Renal pelvis (tissue), 12 donors: ENCODE results near the gene PPIC. TPM values are rescaled to one million over a fixed set of nuclear protein-coding genes. Genes with fewer than 3 reads are reported as not detected.
A peak's percentile ranks its signal among the peaks of the same experiment; 100 is the strongest.

ENCODE experiments used
- DNase-seq: peaks from one replicate; pipeline ENCODE4 v3.0.0-alpha.2; 2013
- long read RNA-seq, 16 experiments: transcript quantifications; one replicate each; lab custom pipeline, GENCODE V29; 2026
- polyA plus RNA-seq, 3 donors: library from polyadenylated mRNA; unstranded; fragments of 120-200 nt; gene quantifications; one replicate each; pipeline ENCODE4 v1.2.1, GENCODE V29; 2013; ENCODE audit not compliant: insufficient read length in 3 of 3

Gene PPIC
- 10 to 100 TPM; 30.6 to 37.4 (median 36.0) TPM for polyA plus RNA-seq
- long read RNA-seq, donor 1, transcript PPIC-201 (5 exons, 1,380 nt) = major isoform, 22 of 23 reads
- long read RNA-seq, donor 1, partial matches to known transcripts = 0 of 23 reads
- long read RNA-seq, donor 1, other reads (novel, unspliced or antisense) = 0 of 23 reads
- long read RNA-seq, donor 2, transcript PPIC-201 (5 exons, 1,380 nt) = major isoform, 26 of 34 reads
- long read RNA-seq, donor 2, partial matches to known transcripts = 7 of 34 reads
- long read RNA-seq, donor 2, other reads (novel, unspliced or antisense) = 0 of 34 reads
- long read RNA-seq, donor 3, transcript PPIC-201 (5 exons, 1,380 nt) = major isoform, 28 of 44 reads
- long read RNA-seq, donor 3, partial matches to known transcripts = 14 of 44 reads
- long read RNA-seq, donor 3, other reads (novel, unspliced or antisense) = 0 of 44 reads
- long read RNA-seq, donor 4, transcript PPIC-201 (5 exons, 1,380 nt) = major isoform, 31 of 46 reads
- long read RNA-seq, donor 4, partial matches to known transcripts = 13 of 46 reads
- long read RNA-seq, donor 4, other reads (novel, unspliced or antisense) = 0 of 46 reads
- long read RNA-seq, donor 5, transcript PPIC-201 (5 exons, 1,380 nt) = major isoform, 13 of 13 reads
- long read RNA-seq, donor 5, partial matches to known transcripts = 0 of 13 reads
- long read RNA-seq, donor 5, other reads (novel, unspliced or antisense) = 0 of 13 reads
- long read RNA-seq, donor 6, transcript PPIC-201 (5 exons, 1,380 nt) = major isoform, 22 of 24 reads
- long read RNA-seq, donor 6, partial matches to known transcripts = 0 of 24 reads
- long read RNA-seq, donor 6, other reads (novel, unspliced or antisense) = 0 of 24 reads
- long read RNA-seq, donor 7, transcript PPIC-201 (5 exons, 1,380 nt) = major isoform, 31 of 57 reads
- long read RNA-seq, donor 7, partial matches to known transcripts = 22 of 57 reads
- long read RNA-seq, donor 7, other reads (novel, unspliced or antisense) = 0 of 57 reads
- long read RNA-seq, donor 8, transcript PPIC-201 (5 exons, 1,380 nt) = major isoform, 17 of 17 reads
- long read RNA-seq, donor 8, partial matches to known transcripts = 0 of 17 reads
- long read RNA-seq, donor 8, other reads (novel, unspliced or antisense) = 0 of 17 reads
- long read RNA-seq, donor 9, transcript PPIC-201 (5 exons, 1,380 nt) = major isoform, 24 of 25 reads
- long read RNA-seq, donor 9, partial matches to known transcripts = 0 of 25 reads
- long read RNA-seq, donor 9, other reads (novel, unspliced or antisense) = 0 of 25 reads
- long read RNA-seq, donor 10, transcript PPIC-201 (5 exons, 1,380 nt) = major isoform, 22 of 24 reads
- long read RNA-seq, donor 10, partial matches to known transcripts = 0 of 24 reads
- long read RNA-seq, donor 10, other reads (novel, unspliced or antisense) = 0 of 24 reads
- long read RNA-seq, donor 11, transcript PPIC-201 (5 exons, 1,380 nt) = major isoform, 13 of 25 reads
- long read RNA-seq, donor 11, partial matches to known transcripts = 11 of 25 reads
- long read RNA-seq, donor 11, other reads (novel, unspliced or antisense) = 0 of 25 reads
- long read RNA-seq, donor 12, transcript PPIC-201 (5 exons, 1,380 nt) = major isoform, 21 of 42 reads
- long read RNA-seq, donor 12, partial matches to known transcripts = 19 of 42 reads
- long read RNA-seq, donor 12, other reads (novel, unspliced or antisense) = 0 of 42 reads
- long read RNA-seq, donor 13, transcript PPIC-201 (5 exons, 1,380 nt) = major isoform, 9 of 10 reads
- long read RNA-seq, donor 13, partial matches to known transcripts = 0 of 10 reads
- long read RNA-seq, donor 13, other reads (novel, unspliced or antisense) = 0 of 10 reads
- long read RNA-seq, donor 14, transcript PPIC-202 (2 exons, 1,143 nt) = minor isoform, 9 of 64 reads
- long read RNA-seq, donor 14, transcript PPIC-201 (5 exons, 1,380 nt) = major isoform, 29 of 64 reads
- long read RNA-seq, donor 14, partial matches to known transcripts = 26 of 64 reads
- long read RNA-seq, donor 14, other reads (novel, unspliced or antisense) = 0 of 64 reads
- long read RNA-seq, donor 15, transcript PPIC-201 (5 exons, 1,380 nt) = major isoform, 23 of 40 reads
- long read RNA-seq, donor 15, partial matches to known transcripts = 13 of 40 reads
- long read RNA-seq, donor 15, other reads (novel, unspliced or antisense) = 0 of 40 reads
- long read RNA-seq, donor 16, transcript PPIC-201 (5 exons, 1,380 nt) = major isoform, 26 of 28 reads
- long read RNA-seq, donor 16, partial matches to known transcripts = 0 of 28 reads
- long read RNA-seq, donor 16, other reads (novel, unspliced or antisense) = 0 of 28 reads

- peak; percentile 74 for DNase-seq
These were observed at the start of gene PPIC for GRCh38 chr5:123036391-123037103. Gene PPIC, minus strand, starts transcription at chr5:123036725. Its CDS starts 100 bp downstream, at chr5:123036625.

- no peak for DNase-seq
These were observed 49.2 kb upstream of the PPIC start for GRCh38 chr5:123085638-123086286.

GRCh38 chr5:123084730-123085605, 48.4 kb upstream of the PPIC start:
- no peak for DNase-seq

- DNase-seq = no peak
These were observed 46.8 kb upstream of the PPIC start for GRCh38 chr5:123083298-123083697.

GRCh38 chr5:123080215-123080614, 43.7 kb upstream of the PPIC start:
- DNase-seq = no peak

- DNase-seq = no peak
These were observed 39.1 kb upstream of the PPIC start for GRCh38 chr5:123075521-123076163.

GRCh38 chr5:123068368-123068938, 31.9 kb upstream of the PPIC start:
- no peak for DNase-seq

- DNase-seq = no peak
These were observed 29.5 kb upstream of the PPIC start for GRCh38 chr5:123066016-123066415.

- DNase-seq = no peak
These were observed 22.9 kb upstream of the PPIC start for GRCh38 chr5:123059455-123059854.

GRCh38 chr5:123051206-123051605, 14.7 kb upstream of the PPIC start:
- DNase-seq = no peak

GRCh38 chr5:123047706-123048105, 11.2 kb upstream of the PPIC start:
- no peak for DNase-seq

GRCh38 chr5:123046222-123046621, 9.7 kb upstream of the PPIC start:
- DNase-seq = no peak

GRCh38 chr5:123044926-123045617, 8.5 kb upstream of the PPIC start:
- no peak for DNase-seq

- no peak for DNase-seq
These were observed 3.1 kb upstream of the PPIC start for GRCh38 chr5:123039673-123040072.

- no peak for DNase-seq
These were observed 536 bp upstream of the PPIC start for GRCh38 chr5:123037104-123037418.

GRCh38 chr5:123035918-123036390, 571 bp downstream of the PPIC start:
- DNase-seq = peak; percentile 41
